Measurements from ENCODE around the gene NAALAD2. TPM values are rescaled to one million over a fixed set of nuclear protein-coding genes. Genes with fewer than 3 reads are reported as not detected.

NAALAD2 gene
- total and polyA plus RNA-seq, 2 of the 8 experiments (the other 6 are each of a cell fraction or from before 2014, with no cell fraction given): 2.6 to 3.9 TPM

DNA sequence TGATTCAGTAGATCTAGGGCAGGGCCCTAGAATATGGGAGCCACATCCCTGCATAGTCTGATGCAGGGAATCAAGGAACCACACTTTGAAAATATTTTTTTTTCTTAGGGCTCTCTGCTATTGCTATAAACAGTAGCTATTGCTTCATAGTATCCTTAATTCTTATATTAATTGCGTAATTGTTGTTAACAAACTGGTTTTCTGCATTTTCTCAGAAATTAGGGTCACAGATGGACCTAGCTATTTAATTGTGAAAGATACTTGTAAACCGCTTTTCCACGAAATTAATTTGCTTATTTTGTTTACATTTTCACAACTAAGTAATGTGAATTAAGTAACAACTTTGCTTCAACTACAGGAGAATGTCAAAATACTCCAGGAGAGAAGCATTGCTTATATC lies 34.1 kb downstream of the NAALAD2 start:
- Histone ChIP-seq H3K79me2 (ENCODE audit: control insufficient read depth in 1 of 2, insufficient read depth in 2 of 2, low read length in 2 of 2) (no peaks in the 10 kb centered on the region), H3K27ac (ENCODE audit: low read depth, low read length) (no peak overlapping the region)
- 95% methylated on average over 3 of the region's 3 CpGs; no CpG with 5 or more reads in 1 of the 2 experiments for WGBS, 2 experiments (ENCODE audit: extremely low coverage in 1 of 2, insufficient coverage in 1 of 2, insufficient read length in 1 of 2, insufficient replicate concordance in 2 of 2, low coverage in 1 of 2, low lambda C conversion rate in 2 of 2, missing lambda C conversion rate in 1 of 2)

More for the DNA sequence above, 34.1 kb downstream of the NAALAD2 start:
- H3K4ac ChIP-seq (replicated peaks; ENCODE audit: insufficient read length, low read depth, low read length): no peak overlapping the region
- no peak overlapping the region for H4K8ac ChIP-seq (ENCODE audit: extremely low read depth, insufficient read depth, low read length)
- peaks cover 0 to 5% (median under 1%) of the 10 kb centered on the region in 4 experiments; a peak in 3 of 8 replicates for H3K36me3 ChIP-seq (ENCODE audit: control insufficient read depth in 2 of 4, insufficient read depth in 4 of 4, low read length in 3 of 4)
- no peak overlapping the region for H3K56ac ChIP-seq (replicated peaks; ENCODE audit: insufficient read length, low read depth, low read length)
- H2BK20ac ChIP-seq (ENCODE audit: low read length): no peak overlapping the region
- no peak overlapping the region for H3K9ac ChIP-seq (replicated peaks in 1 of 4; ENCODE audit: extremely low read depth in 1 of 4, low read depth in 3 of 4, low read length in 3 of 4)
- ChIA-PET POLR2A (ENCODE audit: partially characterized antibody) (no interaction called here), CTCF (ENCODE audit: partially characterized antibody) (no interaction called here)
- H4K20me1 ChIP-seq (replicated peaks in 1 of 2; ENCODE audit: control insufficient read depth in 1 of 2, insufficient read depth in 2 of 2, low read length in 2 of 2): no peaks in the 10 kb centered on the region
- no peak overlapping the region for H4K5ac ChIP-seq (ENCODE audit: insufficient read length, low read depth, low read length)
- H3K4me2 ChIP-seq (ENCODE audit: insufficient read depth in 1 of 2, low read depth in 2 of 2, low read length in 2 of 2): no peak overlapping the region
- FAIRE-seq (no peak), DNase-seq (ENCODE audit: low read depth in 1 of 2, low spot score in 2 of 2) (no peak)
- H3K14ac ChIP-seq (ENCODE audit: insufficient read length): no peak overlapping the region
- no peak overlapping the region for H2BK12ac ChIP-seq (ENCODE audit: low read depth, low read length)
- TF ChIP-seq, protein P1, sequence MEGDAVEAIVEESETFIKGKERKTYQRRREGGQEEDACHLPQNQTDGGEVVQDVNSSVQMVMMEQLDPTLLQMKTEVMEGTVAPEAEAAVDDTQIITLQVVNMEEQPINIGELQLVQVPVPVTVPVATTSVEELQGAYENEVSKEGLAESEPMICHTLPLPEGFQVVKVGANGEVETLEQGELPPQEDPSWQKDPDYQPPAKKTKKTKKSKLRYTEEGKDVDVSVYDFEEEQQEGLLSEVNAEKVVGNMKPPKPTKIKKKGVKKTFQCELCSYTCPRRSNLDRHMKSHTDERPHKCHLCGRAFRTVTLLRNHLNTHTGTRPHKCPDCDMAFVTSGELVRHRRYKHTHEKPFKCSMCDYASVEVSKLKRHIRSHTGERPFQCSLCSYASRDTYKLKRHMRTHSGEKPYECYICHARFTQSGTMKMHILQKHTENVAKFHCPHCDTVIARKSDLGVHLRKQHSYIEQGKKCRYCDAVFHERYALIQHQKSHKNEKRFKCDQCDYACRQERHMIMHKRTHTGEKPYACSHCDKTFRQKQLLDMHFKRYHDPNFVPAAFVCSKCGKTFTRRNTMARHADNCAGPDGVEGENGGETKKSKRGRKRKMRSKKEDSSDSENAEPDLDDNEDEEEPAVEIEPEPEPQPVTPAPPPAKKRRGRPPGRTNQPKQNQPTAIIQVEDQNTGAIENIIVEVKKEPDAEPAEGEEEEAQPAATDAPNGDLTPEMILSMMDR (IDR thresholded peaks at IDR 0.05; ENCODE audit: control extremely low read depth in 1 of 3, insufficient read depth in 1 of 3, low read depth in 1 of 3, low read length in 3 of 3): no peak
- TF ChIP-seq, protein P2, sequence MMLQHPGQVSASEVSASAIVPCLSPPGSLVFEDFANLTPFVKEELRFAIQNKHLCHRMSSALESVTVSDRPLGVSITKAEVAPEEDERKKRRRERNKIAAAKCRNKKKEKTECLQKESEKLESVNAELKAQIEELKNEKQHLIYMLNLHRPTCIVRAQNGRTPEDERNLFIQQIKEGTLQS (IDR thresholded peaks at IDR 0.05; ENCODE audit: insufficient read depth, low read depth, low read length): no peak
- TF ChIP-seq CREB1 (IDR thresholded peaks at IDR 0.05) (no peak), RBBP5 (IDR thresholded peaks at IDR 0.05; ENCODE audit: borderline replicate concordance, low read depth, low read length) (no peak), KDM5A (IDR thresholded peaks at IDR 0.05; ENCODE audit: low read length) (no peak), CEBPB (IDR thresholded peaks at IDR 0.05; ENCODE audit: low read depth, low read length) (0 out of 2 replicates have a peak, but pooled peaks have one; percentile 32)
- no peak overlapping the region for H3K4me3 ChIP-seq (ENCODE audit: extremely low read depth in 1 of 4, insufficient read depth in 2 of 4, low read depth in 3 of 4, low read length in 4 of 4)
- no peak overlapping the region for H2BK120ac ChIP-seq (replicated peaks; ENCODE audit: low read depth, low read length)
- H2BK5ac ChIP-seq (ENCODE audit: low read depth, low read length): no peak overlapping the region
- H3K23ac ChIP-seq (ENCODE audit: insufficient read length): no peak overlapping the region
- H2AK5ac ChIP-seq (ENCODE audit: low read depth, low read length): no peak overlapping the region
- H3K79me1 ChIP-seq (ENCODE audit: low read depth, low read length): no peaks in the 10 kb centered on the region
- no peaks in the 10 kb centered on the region for H3K23me2 ChIP-seq (ENCODE audit: low read depth, low read length)
- H2BK15ac ChIP-seq (ENCODE audit: low read length): no peak overlapping the region
- H3K27me3 ChIP-seq (replicated peaks in 1 of 4; ENCODE audit: control insufficient read depth in 3 of 4, extremely low read depth in 1 of 4, insufficient read depth in 3 of 4, low read length in 3 of 4): no peaks in the 10 kb centered on the region; a peak in 1 of 7 replicates
- no peak overlapping the region for H2AFZ ChIP-seq (ENCODE audit: low read length)
- no peaks in the 10 kb centered on the region for H3K4me1 ChIP-seq (replicated peaks in 1 of 4; ENCODE audit: control insufficient read depth in 3 of 4, insufficient read depth in 4 of 4, low read length in 3 of 4)
- no peak overlapping the region for H3K18ac ChIP-seq (ENCODE audit: extremely low read depth, low read length)
- H3K9me3 ChIP-seq (ENCODE audit: insufficient read depth in 2 of 2, low read depth in 1 of 2, low read length in 1 of 2): peaks cover 0 to 5% of the 10 kb centered on the region in 2 experiments; a peak in 1 of 4 replicates
- no peak overlapping the region for H4K91ac ChIP-seq (replicated peaks; ENCODE audit: insufficient read length, low read length)
